ENCODE measurements around the gene MBNL1. TPM values are rescaled to one million over a fixed set of nuclear protein-coding genes. Genes with fewer than 3 reads are reported as not detected.

Gene MBNL1
- total RNA-seq, 1 experiment from 2014 or later, result 200 TPM

DNA sequence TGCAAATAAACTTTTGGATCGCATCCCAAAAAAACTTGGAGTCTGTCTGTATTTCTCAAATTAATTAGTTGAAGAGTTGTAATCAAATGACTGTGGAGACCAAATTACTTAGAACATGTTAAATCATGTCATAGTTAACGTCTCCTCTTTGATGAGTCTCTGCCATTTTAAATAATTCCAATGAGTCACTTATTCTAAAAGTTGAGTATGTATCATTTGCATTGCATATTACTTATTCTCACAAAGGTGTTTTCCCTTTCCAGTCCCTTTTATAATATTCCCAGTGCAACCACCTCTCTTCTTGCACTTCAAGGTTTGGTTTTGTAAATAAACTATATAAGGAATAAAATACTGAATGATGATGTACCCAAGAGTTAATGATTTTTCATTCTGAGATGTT lies 36.0 kb upstream of the MBNL1 start:
- POLR2A ChIA-PET, result no interaction called here
- no peak overlapping the region for H3K4me2 ChIP-seq (ENCODE audit: low read length)
- CTCF ChIA-PET, result no interaction called here
- H3K4me3 ChIP-seq (replicated peaks in 1 of 2; ENCODE audit: low read depth in 1 of 2, low read length in 2 of 2), result no peak overlapping the region
- peaks cover 4 to 20% of the 10 kb centered on the region in 2 experiments for H3K4me1 ChIP-seq (ENCODE audit: control insufficient read depth in 1 of 2, insufficient read depth in 2 of 2, low read length in 2 of 2)
- H3K36me3 ChIP-seq (ENCODE audit: control insufficient read depth in 1 of 2, insufficient read depth in 2 of 2, low read length in 2 of 2), result no peaks in the 10 kb centered on the region
- no peaks in the 10 kb centered on the region for H3K27me3 ChIP-seq (ENCODE audit: insufficient read depth, low read length)
- ATAC-seq (no peak), DNase-seq (ENCODE audit: low read depth, low spot score) (no peak)
- no peak for TF ChIP-seq EZH2 (IDR thresholded peaks at IDR 0.05)
- TF ChIP-seq TCF7L2 (IDR thresholded peaks at IDR 0.05; ENCODE audit: borderline replicate concordance, extremely low read depth, insufficient read depth, insufficient read length), result no peak
- no peak for TF ChIP-seq EZH2phosphoT487 (IDR thresholded peaks at IDR 0.05; ENCODE audit: borderline replicate concordance)
- TF ChIP-seq, protein P1, sequence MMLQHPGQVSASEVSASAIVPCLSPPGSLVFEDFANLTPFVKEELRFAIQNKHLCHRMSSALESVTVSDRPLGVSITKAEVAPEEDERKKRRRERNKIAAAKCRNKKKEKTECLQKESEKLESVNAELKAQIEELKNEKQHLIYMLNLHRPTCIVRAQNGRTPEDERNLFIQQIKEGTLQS (IDR thresholded peaks at IDR 0.05), result no peak
- no peak for TF ChIP-seq POLR2AphosphoS5 (IDR thresholded peaks at IDR 0.05; ENCODE audit: low read depth, low read length)
- no peak for TF ChIP-seq SP1 (IDR thresholded peaks at IDR 0.05; ENCODE audit: low read depth)
- TF ChIP-seq FOSL1 (IDR thresholded peaks at IDR 0.05; ENCODE audit: low read depth), result no peak
- TF ChIP-seq, protein P2, sequence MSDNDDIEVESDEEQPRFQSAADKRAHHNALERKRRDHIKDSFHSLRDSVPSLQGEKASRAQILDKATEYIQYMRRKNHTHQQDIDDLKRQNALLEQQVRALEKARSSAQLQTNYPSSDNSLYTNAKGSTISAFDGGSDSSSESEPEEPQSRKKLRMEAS (IDR thresholded peaks at IDR 0.05), result no peak
- TF ChIP-seq POLR2A (IDR thresholded peaks at IDR 0.05; ENCODE audit: borderline replicate concordance, extremely low read depth, insufficient read depth, insufficient read length), result no peak
- TF ChIP-seq SRF (IDR thresholded peaks at IDR 0.05; ENCODE audit: low read depth), result no peak
- no peak for TF ChIP-seq RAD21 (IDR thresholded peaks at IDR 0.05; ENCODE audit: low read depth)
- no peak for TF ChIP-seq CBX3 (IDR thresholded peaks at IDR 0.05; ENCODE audit: low read depth)
- TF ChIP-seq, protein P3, sequence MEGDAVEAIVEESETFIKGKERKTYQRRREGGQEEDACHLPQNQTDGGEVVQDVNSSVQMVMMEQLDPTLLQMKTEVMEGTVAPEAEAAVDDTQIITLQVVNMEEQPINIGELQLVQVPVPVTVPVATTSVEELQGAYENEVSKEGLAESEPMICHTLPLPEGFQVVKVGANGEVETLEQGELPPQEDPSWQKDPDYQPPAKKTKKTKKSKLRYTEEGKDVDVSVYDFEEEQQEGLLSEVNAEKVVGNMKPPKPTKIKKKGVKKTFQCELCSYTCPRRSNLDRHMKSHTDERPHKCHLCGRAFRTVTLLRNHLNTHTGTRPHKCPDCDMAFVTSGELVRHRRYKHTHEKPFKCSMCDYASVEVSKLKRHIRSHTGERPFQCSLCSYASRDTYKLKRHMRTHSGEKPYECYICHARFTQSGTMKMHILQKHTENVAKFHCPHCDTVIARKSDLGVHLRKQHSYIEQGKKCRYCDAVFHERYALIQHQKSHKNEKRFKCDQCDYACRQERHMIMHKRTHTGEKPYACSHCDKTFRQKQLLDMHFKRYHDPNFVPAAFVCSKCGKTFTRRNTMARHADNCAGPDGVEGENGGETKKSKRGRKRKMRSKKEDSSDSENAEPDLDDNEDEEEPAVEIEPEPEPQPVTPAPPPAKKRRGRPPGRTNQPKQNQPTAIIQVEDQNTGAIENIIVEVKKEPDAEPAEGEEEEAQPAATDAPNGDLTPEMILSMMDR (IDR thresholded peaks at IDR 0.05 in 2 of 3, conservative IDR thresholded peaks at IDR 0.05 in 1 of 3; ENCODE audit: borderline replicate concordance in 1 of 3, insufficient read depth in 1 of 3, low read depth in 2 of 3, low read length in 2 of 3), result no peak
- TF ChIP-seq, protein P4, sequence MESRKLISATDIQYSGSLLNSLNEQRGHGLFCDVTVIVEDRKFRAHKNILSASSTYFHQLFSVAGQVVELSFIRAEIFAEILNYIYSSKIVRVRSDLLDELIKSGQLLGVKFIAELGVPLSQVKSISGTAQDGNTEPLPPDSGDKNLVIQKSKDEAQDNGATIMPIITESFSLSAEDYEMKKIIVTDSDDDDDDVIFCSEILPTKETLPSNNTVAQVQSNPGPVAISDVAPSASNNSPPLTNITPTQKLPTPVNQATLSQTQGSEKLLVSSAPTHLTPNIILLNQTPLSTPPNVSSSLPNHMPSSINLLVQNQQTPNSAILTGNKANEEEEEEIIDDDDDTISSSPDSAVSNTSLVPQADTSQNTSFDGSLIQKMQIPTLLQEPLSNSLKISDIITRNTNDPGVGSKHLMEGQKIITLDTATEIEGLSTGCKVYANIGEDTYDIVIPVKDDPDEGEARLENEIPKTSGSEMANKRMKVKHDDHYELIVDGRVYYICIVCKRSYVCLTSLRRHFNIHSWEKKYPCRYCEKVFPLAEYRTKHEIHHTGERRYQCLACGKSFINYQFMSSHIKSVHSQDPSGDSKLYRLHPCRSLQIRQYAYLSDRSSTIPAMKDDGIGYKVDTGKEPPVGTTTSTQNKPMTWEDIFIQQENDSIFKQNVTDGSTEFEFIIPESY (IDR thresholded peaks at IDR 0.05; ENCODE audit: extremely low read depth, insufficient replicate concordance, low read length), result no peak
- H3K79me2 ChIP-seq (ENCODE audit: insufficient read depth, low read length), result no peaks in the 10 kb centered on the region
- RAD21 ChIA-PET (ENCODE audit: low non-redundant PET in 1 of 2, low total read pairs in 2 of 2, uncharacterized antibody in 2 of 2, unreplicated experiment in 2 of 2), result no interaction called here
- H3K9me2 ChIP-seq (ENCODE audit: insufficient read depth), result no peaks in the 10 kb centered on the region
- no peak overlapping the region for H2AFZ ChIP-seq (ENCODE audit: low read depth, low read length, poor library complexity, severe bottlenecking)
- intact Hi-C loops (cut with micrococcal nuclease), result no loop called here
- H4K20me1 ChIP-seq (ENCODE audit: insufficient read depth), result no peaks in the 10 kb centered on the region
- no TSS peak for BruUV-seq (replicated peaks)
- H3K27ac ChIP-seq (ENCODE audit: low read depth, low read length), result no peak overlapping the region
- H3K9ac ChIP-seq (ENCODE audit: low read length), result no peak overlapping the region
- H3K9me3 ChIP-seq (ENCODE audit: control insufficient read depth in 1 of 2, insufficient read depth in 1 of 2, low read depth in 1 of 2, low read length in 2 of 2), result no peaks in the 10 kb centered on the region
